HG03066 (cell line): Measurements from ENCODE around the gene FKBP2.

Source experiments
- ATAC-seq: cut with Tn5 transposase; IDR thresholded peaks from one replicate; pipeline ENCODE4 v1.9.1; 2021; ENCODE audit warnings: low read depth; ENCODE audit not compliant: unreplicated experiment

The FKBP2 gene

GRCh38 chr11:64240435-64241240, at the start of gene FKBP2:
FKBP2 (plus strand) TSS chr11:64241095; CDS start chr11:64242388, 1,293 bp downstream.
- ATAC-seq, result peak; percentile 48

GRCh38 chr11:64192434-64192833, 48.5 kb upstream of the FKBP2 start:
- ATAC-seq, result no peak

GRCh38 chr11:64196626-64197025, 44.3 kb upstream of the FKBP2 start:
- no peak for ATAC-seq

- no peak for ATAC-seq
These were observed 42.4 kb upstream of the FKBP2 start for GRCh38 chr11:64198511-64198910.

GRCh38 chr11:64201543-64201942, 39.4 kb upstream of the FKBP2 start:
- ATAC-seq, result no peak

- ATAC-seq, result no peak
These were observed 37.9 kb upstream of the FKBP2 start for GRCh38 chr11:64202992-64203391.

GRCh38 chr11:64203421-64204079, 37.3 kb upstream of the FKBP2 start:
- no peak for ATAC-seq

- no peak for ATAC-seq
These were observed 36.8 kb upstream of the FKBP2 start for GRCh38 chr11:64204080-64204440.

- no peak for ATAC-seq
These were observed 36.4 kb upstream of the FKBP2 start for GRCh38 chr11:64204464-64204989.

- ATAC-seq, result no peak
These were observed 34.2 kb upstream of the FKBP2 start, which contains the start of gene FERMT3 for GRCh38 chr11:64206457-64207255. FERMT3 (plus strand) TSS chr11:64206721; CDS start chr11:64207365, 644 bp downstream.

GRCh38 chr11:64207256-64208085, 33.4 kb upstream of the FKBP2 start:
- ATAC-seq, result peak; percentile 43

GRCh38 chr11:64208086-64208795, 32.7 kb upstream of the FKBP2 start:
- no peak for ATAC-seq

GRCh38 chr11:64208796-64209562, 31.9 kb upstream of the FKBP2 start:
- no peak for ATAC-seq

GRCh38 chr11:64209563-64209843, 31.4 kb upstream of the FKBP2 start:
- no peak for ATAC-seq

GRCh38 chr11:64210301-64211020, 30.4 kb upstream of the FKBP2 start:
- ATAC-seq, result no peak

- no peak for ATAC-seq
These were observed 29.6 kb upstream of the FKBP2 start for GRCh38 chr11:64211181-64211872.

- no peak for ATAC-seq
These were observed 24.0 kb upstream of the FKBP2 start for GRCh38 chr11:64216879-64217278.
